Choroid plexus epithelial cell (primary cell): ENCODE data around the gene CXorf38.
A peak's percentile ranks its signal among the peaks of the same experiment; 100 is the strongest.

Source experiments
- DNase-seq: peaks from one replicate; pipeline ENCODE4 v3.0.0-alpha.2; 2010; ENCODE audit warnings: low read depth
- H3K4me3 ChIP-seq: 2 replicates; pipeline ENCODE4 v1.5.1; 2011; ENCODE audit warnings: low read depth, mild to moderate bottlenecking, control low read depth, low read length, moderate library complexity
- CTCF ChIP-seq: conservative IDR thresholded peaks from 2 replicates; pipeline ENCODE4 v1.5.1; 2011; ENCODE audit warnings: low read depth, mild to moderate bottlenecking, control low read depth, inconsistent platforms, low read length, moderate library complexity

Gene CXorf38

DNA sequence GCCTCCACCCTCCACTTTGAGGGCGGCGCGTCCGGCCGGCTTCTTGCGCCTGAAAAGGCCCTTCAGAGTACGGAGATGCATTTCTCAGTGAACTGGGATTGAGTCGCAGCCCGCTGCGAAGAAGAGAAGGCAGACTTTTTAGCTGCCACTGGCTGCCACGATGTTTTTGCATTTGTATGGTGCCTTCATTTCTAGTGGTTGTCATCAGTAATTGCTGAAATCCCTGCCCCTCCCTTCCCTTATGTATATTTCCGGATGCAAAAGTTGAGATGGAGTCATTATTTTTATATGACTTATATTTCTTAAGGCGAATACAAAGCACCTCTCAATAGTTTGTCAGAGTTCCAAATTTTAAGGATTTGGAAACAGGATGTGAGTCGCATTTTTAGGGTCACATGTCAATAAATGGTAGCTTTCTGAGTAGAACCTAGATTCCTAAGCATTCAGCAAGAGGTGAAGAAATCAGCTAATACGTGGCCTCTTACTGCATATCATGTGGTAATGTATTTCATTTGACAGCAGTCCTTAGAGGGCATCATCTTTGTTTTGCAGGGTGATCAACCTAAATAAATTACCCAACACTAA, 65.9 kb downstream of the CXorf38 start:
- peak overlapping the region; percentile 83 for H3K4me3 ChIP-seq
- no peak for TF ChIP-seq CTCF
- DNase-seq = peak; percentile 57

DNA sequence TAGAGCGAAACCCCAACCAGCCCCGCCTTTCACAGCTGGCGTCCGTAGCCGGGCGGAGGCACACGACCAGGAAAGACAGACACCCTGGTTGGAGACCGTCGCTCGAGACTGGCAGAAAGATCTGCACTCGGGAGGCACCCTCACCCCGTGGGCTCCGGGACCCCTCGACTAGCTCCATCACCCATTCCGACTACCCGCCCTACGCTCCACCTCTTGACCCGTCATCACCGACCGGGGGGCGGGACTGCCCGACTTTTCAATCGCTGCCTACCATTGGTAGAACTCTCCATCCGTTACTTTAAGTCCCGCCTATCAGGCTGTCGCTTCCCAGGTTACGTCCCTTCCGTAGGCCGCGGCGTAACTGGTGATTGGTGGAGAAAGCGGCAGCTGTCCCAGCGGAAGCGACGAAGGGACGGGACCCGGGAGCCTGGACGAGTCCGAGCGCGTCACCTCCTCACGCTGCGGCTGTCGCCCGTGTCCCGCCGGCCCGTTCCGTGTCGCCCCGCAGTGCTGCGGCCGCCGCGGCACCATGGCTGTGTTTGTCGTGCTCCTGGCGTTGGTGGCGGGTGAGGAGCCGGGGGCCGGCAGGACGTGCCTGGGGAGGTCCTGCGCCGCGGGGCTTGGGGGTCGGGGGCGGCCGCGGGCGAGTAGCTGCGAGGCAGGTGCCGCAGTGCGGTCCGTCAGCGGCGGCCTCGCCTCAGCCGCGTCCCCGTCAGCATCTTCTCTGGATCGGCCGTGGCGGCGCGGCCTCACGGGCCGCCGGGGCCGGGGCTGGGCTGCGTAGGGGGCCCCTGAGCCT, 66.6 kb downstream of the CXorf38 start, which contains the start of gene ATP6AP2:
TSS of gene ATP6AP2 (plus strand) at position 434 of the 799 bp plus-strand sequence. CDS start at position 530, 96 bp downstream.
- DNase-seq = peak; percentile 94
- no peak for TF ChIP-seq CTCF
- H3K4me3 ChIP-seq = peak within 1 kb of the TSS; percentile 83

GRCh38 chrX:40579900-40580536, 67.3 kb downstream of the CXorf38 start:
- peak overlapping the region; percentile 83 for H3K4me3 ChIP-seq
- no peak for DNase-seq
- no peak for TF ChIP-seq CTCF

- no peak overlapping the region for H3K4me3 ChIP-seq
- DNase-seq = no peak
- TF ChIP-seq CTCF = no peak
Observed at GRCh38 chrX:40579141-40579540, 68.2 kb downstream of the CXorf38 start.

DNA sequence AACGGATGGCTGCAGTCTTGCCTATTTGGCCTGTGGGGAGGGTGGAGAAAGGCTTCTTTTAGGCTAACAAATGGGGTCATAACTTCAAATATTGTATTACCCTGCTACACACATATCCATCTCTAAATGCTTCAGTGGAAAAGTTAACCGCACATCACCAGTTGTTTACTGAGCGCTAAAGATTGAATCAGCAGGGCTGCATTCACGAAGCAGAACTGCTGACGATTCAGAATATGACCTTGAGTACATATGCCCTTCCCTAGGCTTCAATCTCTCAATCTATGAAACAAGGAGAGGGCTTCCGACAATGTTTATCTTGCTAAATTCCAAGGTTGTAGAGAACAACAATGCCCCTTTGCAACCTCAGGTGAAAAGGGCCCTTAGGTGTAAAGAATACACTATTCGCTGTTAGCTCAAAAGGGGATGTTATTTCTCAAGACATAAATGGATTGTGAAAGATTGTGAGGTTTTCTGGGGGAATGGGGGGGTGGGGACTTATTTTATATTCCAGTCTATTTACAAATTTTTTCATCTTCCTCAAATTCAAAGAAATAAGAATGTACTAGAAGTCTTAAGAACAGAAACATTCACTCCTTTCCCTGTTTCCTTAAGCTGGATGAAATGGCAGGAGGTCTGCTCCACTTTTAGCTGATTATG, 69.2 kb downstream of the CXorf38 start:
- DNase-seq = no peak
- H3K4me3 ChIP-seq = no peak overlapping the region
- no peak for TF ChIP-seq CTCF
